OCI-LY7 (cell line): ENCODE results near the gene FLNA.

Source experiments
- CTCF ChIP-seq: fragments of 200-600 bp; sonication (generic); conservative IDR thresholded peaks from 2 replicates; pipeline ENCODE4 v1.5.1; 2014; ENCODE audit warnings: mild to moderate bottlenecking, antibody characterized with exemption, low read length, moderate library complexity, mixed read lengths
- EZH2phosphoT487 ChIP-seq: fragments of 200-600 bp; sonication (generic); IDR thresholded peaks from 2 replicates; pipeline ENCODE4 v1.6.1; 2018; ENCODE audit warnings: low read depth, borderline replicate concordance, mild to moderate bottlenecking, mixed run types, antibody characterized with exemption, low read length, moderate library complexity, mixed read lengths

GRCh38 chrX:154403858-154404257 is 29.4 kb upstream of the FLNA start:
- TF ChIP-seq CTCF = no peak
- no peak for TF ChIP-seq EZH2phosphoT487
